OCI-LY7 (cell line): ENCODE data around the gene PC. TPM values are rescaled to one million over a fixed set of nuclear protein-coding genes. Genes with fewer than 3 reads are reported as not detected.

Experiments
- BruUV-seq: library from RNA; stranded (reverse); fragments of 400-500 nt; replicated peaks from 2 replicates; lab custom pipeline; 2021; lab: Mats Ljungman, UMichigan
- CTCF ChIA-PET: fragments of 300-600 bp; sonication (Branson Sonifier 250); formaldehyde crosslinking; loops from one replicate; lab custom pipeline; 2022; ENCODE audit warnings: antibody characterized with exemption; ENCODE audit not compliant: unreplicated experiment; lab: Charles Lee
- POLR2A ChIA-PET: fragments of 300-600 bp; sonication (Branson Sonifier 250); formaldehyde crosslinking; loops from one replicate; lab custom pipeline; 2022; ENCODE audit warnings: antibody characterized with exemption; lab: Charles Lee
- DNase-seq: peaks from one replicate; pipeline ENCODE4 v3.0.0-alpha.2; 2015; ENCODE audit warnings: low spot score
- H2AFZ ChIP-seq: fragments of 200-600 bp; sonication (generic), shearing (Covaris generic); 2 replicates; pipeline ENCODE4 v1.6.1; 2014; ENCODE audit warnings: mild to moderate bottlenecking, antibody characterized with exemption, low read length, moderate library complexity
- H3K27ac ChIP-seq: fragments of 200-600 bp; sonication (generic); 2 replicates; pipeline ENCODE4 v1.5.1; 2014; ENCODE audit warnings: mixed run types, low read depth, mild to moderate bottlenecking, moderate library complexity, low read length, inconsistent platforms; ENCODE audit not compliant: poor library complexity, severe bottlenecking
- H3K36me3 ChIP-seq: fragments of 200-600 bp; sonication (generic); 2 replicates; pipeline ENCODE4 v1.6.1; 2014; ENCODE audit warnings: mild to moderate bottlenecking, antibody characterized with exemption, low read length, moderate library complexity, mixed read lengths; ENCODE audit not compliant: insufficient read depth
- H3K4me1 ChIP-seq: fragments of 200-600 bp; sonication (generic); 2 replicates; pipeline ENCODE4 v1.5.1; 2014; ENCODE audit warnings: mild to moderate bottlenecking, low read length; ENCODE audit not compliant: insufficient read depth, poor library complexity, severe bottlenecking
- H3K4me2 ChIP-seq: fragments of 200-600 bp; sonication (generic); 2 replicates; pipeline ENCODE4 v1.6.1; 2014; ENCODE audit warnings: mild to moderate bottlenecking, low read length
- H3K4me3 ChIP-seq: fragments of 200-600 bp; sonication (generic); 2 replicates; pipeline ENCODE4 v1.5.1; 2014; ENCODE audit warnings: mild to moderate bottlenecking, low read depth, low read length; ENCODE audit not compliant: poor library complexity, severe bottlenecking
- H3K79me2 ChIP-seq: fragments of 200-600 bp; sonication (generic); 2 replicates; pipeline ENCODE4 v1.6.1; 2016; ENCODE audit warnings: low read depth, mild to moderate bottlenecking, low read length, moderate library complexity, mixed read lengths; ENCODE audit not compliant: insufficient read depth
- H3K9me2 ChIP-seq: fragments of 200-600 bp; sonication (generic); 2 replicates; pipeline ENCODE4 v1.6.1; 2016; ENCODE audit warnings: mild to moderate bottlenecking, low read length, mixed read lengths; ENCODE audit not compliant: insufficient read depth
- H3K9me3 ChIP-seq: fragments of 200-600 bp; sonication (generic); 2 replicates; pipeline ENCODE4 v1.6.1; 2014; ENCODE audit warnings: mild to moderate bottlenecking, mixed run types, low read length, mixed read lengths
- H4K20me1 ChIP-seq: fragments of 200-600 bp; sonication (generic); 2 replicates; pipeline ENCODE4 v1.6.1; 2014; ENCODE audit warnings: mild to moderate bottlenecking, antibody characterized with exemption, low read length, moderate library complexity, mixed read lengths; ENCODE audit not compliant: insufficient read depth
- CTCF ChIP-seq: fragments of 200-600 bp; sonication (generic); conservative IDR thresholded peaks from 2 replicates; pipeline ENCODE4 v1.5.1; 2014; ENCODE audit warnings: mild to moderate bottlenecking, antibody characterized with exemption, low read length, moderate library complexity, mixed read lengths
- EZH2phosphoT487 ChIP-seq: fragments of 200-600 bp; sonication (generic); IDR thresholded peaks from 2 replicates; pipeline ENCODE4 v1.6.1; 2018; ENCODE audit warnings: low read depth, borderline replicate concordance, mild to moderate bottlenecking, mixed run types, antibody characterized with exemption, low read length, moderate library complexity, mixed read lengths
- intact Hi-C: fragments of 100-400 bp; cut with micrococcal nuclease; formaldehyde crosslinking; loops from one replicate; pipeline ENCODE4 v1.10.0; 2022; ENCODE audit not compliant: unreplicated experiment
- total RNA-seq, 2 experiments: library from RNA; depleted of rRNA in 1 of 2; stranded (reverse); fragments of >200 nt in 1 of 2; shearing (Covaris generic) in 1 of 2; gene quantifications; 2 replicates each; pipeline ENCODE4 v1.2.3, GENCODE V29; 2014 to 2022

Gene PC
- total RNA-seq, 2 experiments from 2014 or later, result 10.4 to 12.7 TPM

DNA sequence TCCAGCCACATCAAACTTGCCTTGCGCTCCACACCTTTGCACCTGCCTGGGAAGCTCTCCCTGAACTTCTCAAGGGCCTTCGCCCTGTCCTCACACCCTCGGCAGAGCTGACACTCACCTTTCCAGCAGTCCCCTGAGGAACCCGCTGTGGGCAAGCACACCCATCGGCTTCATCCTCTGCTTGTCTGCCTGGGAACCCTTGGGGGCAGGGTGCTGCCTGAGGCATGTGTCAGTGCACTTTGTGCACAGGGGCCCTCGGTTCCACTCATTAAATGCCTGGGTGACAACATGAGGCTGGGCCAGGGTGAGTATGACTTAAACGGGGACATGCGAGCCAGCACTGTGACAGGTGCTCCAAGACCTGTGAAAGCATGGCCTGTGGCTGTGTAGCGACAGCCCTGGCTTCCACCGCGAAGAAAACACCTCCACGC, 103.9 kb downstream of the PC start:
- Histone ChIP-seq H3K27ac (no peak overlapping the region), H3K9me2 (no peaks in the 10 kb centered on the region), H3K4me3 (no peak overlapping the region), H3K4me2 (no peak overlapping the region), H3K4me1 (peaks cover 45% of the 10 kb centered on the region), H2AFZ (no peak overlapping the region), H4K20me1 (no peaks in the 10 kb centered on the region), H3K9me3 (no peaks in the 10 kb centered on the region), H3K79me2 (peaks cover 7% of the 10 kb centered on the region; the same call in 1 of the 2 replicates), H3K36me3 (peaks cover 2% of the 10 kb centered on the region; the same call in 1 of the 2 replicates)
- ChIA-PET POLR2A (no interaction called here), CTCF (no interaction called here)
- intact Hi-C loops, result no loop called here
- BruUV-seq, result no TSS peak
- no peak for DNase-seq
- no peak for TF ChIP-seq CTCF
- no peak for TF ChIP-seq EZH2phosphoT487

- Histone ChIP-seq H3K79me2 (peaks cover 7% of the 10 kb centered on the region; the same call in 1 of the 2 replicates), H3K27ac (no peak overlapping the region), H2AFZ (no peak overlapping the region), H3K9me2 (no peaks in the 10 kb centered on the region), H3K4me1 (peaks cover 38% of the 10 kb centered on the region), H3K36me3 (no peaks in the 10 kb centered on the region; the same call in 1 of the 2 replicates), H4K20me1 (no peaks in the 10 kb centered on the region), H3K4me3 (no peak overlapping the region), H3K9me3 (no peaks in the 10 kb centered on the region), H3K4me2 (no peak overlapping the region)
- BruUV-seq, result no TSS peak
- ChIA-PET POLR2A (no interaction called here), CTCF (no interaction called here)
- intact Hi-C loops, result no loop called here
- no peak for TF ChIP-seq CTCF
- no peak for TF ChIP-seq EZH2phosphoT487
- DNase-seq, result no peak
Observed at GRCh38 chr11:66853242-66854229, 104.6 kb downstream of the PC start.
